ENCODE measurements around the gene NEDD4L.

Gene NEDD4L

GRCh38 chr18:58005011-58005410 is 39.0 kb upstream of the NEDD4L start:
- in situ Hi-C loops (cut with HindIII; ENCODE audit: low pct_ligation_motif_present, low sequenced_read_pairs): no loop called here
- Histone ChIP-seq H3K4me3 (ENCODE audit: low read depth, low read length) (no peak overlapping the region), H3K27ac (peak overlapping the region; percentile 70), H3K36me3 (replicated peaks) (no peaks in the 10 kb centered on the region), H3K27me3 (replicated peaks) (no peaks in the 10 kb centered on the region)
- peak; percentile 58 for DNase-seq
- TF ChIP-seq CTCF (IDR thresholded peaks at IDR 0.05; ENCODE audit: low read depth, low read length, missing control alignments): no peak

- Histone ChIP-seq H3K4me3 (ENCODE audit: low read depth, low read length) (no peak overlapping the region), H3K36me3 (replicated peaks) (no peaks in the 10 kb centered on the region), H3K27me3 (replicated peaks) (no peaks in the 10 kb centered on the region), H3K27ac (no peak overlapping the region)
- no peak for TF ChIP-seq CTCF (IDR thresholded peaks at IDR 0.05; ENCODE audit: low read depth, low read length, missing control alignments)
- in situ Hi-C loops (cut with HindIII; ENCODE audit: low pct_ligation_motif_present, low sequenced_read_pairs): no loop called here
- peak; percentile 9 for DNase-seq
These were observed 38.0 kb upstream of the NEDD4L start for GRCh38 chr18:58005885-58006523.

- in situ Hi-C loops (cut with HindIII; ENCODE audit: low pct_ligation_motif_present, low sequenced_read_pairs): no loop called here
- Histone ChIP-seq H3K36me3 (replicated peaks) (no peaks in the 10 kb centered on the region), H3K4me3 (ENCODE audit: low read depth, low read length) (no peak overlapping the region), H3K27me3 (replicated peaks) (no peaks in the 10 kb centered on the region), H3K27ac (no peak overlapping the region)
- TF ChIP-seq CTCF (IDR thresholded peaks at IDR 0.05; ENCODE audit: low read depth, low read length, missing control alignments): no peak
- no peak for DNase-seq
These were observed 34.9 kb upstream of the NEDD4L start for GRCh38 chr18:58009166-58009565.

GRCh38 chr18:58010265-58010664 is 33.8 kb upstream of the NEDD4L start:
- no peak for TF ChIP-seq CTCF (IDR thresholded peaks at IDR 0.05; ENCODE audit: low read depth, low read length, missing control alignments)

GRCh38 chr18:58012356-58012755 is 31.7 kb upstream of the NEDD4L start:
- no peaks in the 10 kb centered on the region for H3K36me3 ChIP-seq (replicated peaks)
- H3K4me3 ChIP-seq (ENCODE audit: low read depth, low read length): no peak overlapping the region
- DNase-seq: no peak
- no peak overlapping the region for H3K27ac ChIP-seq
- no peak for TF ChIP-seq CTCF (IDR thresholded peaks at IDR 0.05; ENCODE audit: low read depth, low read length, missing control alignments)
- in situ Hi-C loops (cut with HindIII; ENCODE audit: low pct_ligation_motif_present, low sequenced_read_pairs): no loop called here
- no peaks in the 10 kb centered on the region for H3K27me3 ChIP-seq (replicated peaks)

More at GRCh38 chr18:58010265-58010664, 33.8 kb upstream of the NEDD4L start:
- Histone ChIP-seq H3K36me3 (replicated peaks) (no peaks in the 10 kb centered on the region), H3K27ac (no peak overlapping the region), H3K27me3 (replicated peaks) (no peaks in the 10 kb centered on the region), H3K4me3 (ENCODE audit: low read depth, low read length) (no peak overlapping the region)
- DNase-seq: no peak
- in situ Hi-C loops (cut with HindIII; ENCODE audit: low pct_ligation_motif_present, low sequenced_read_pairs): no loop called here

Data from brain microvascular endothelial cell (primary cell).